Fibroblast of mammary gland (primary cell): ENCODE results near the gene TSC22D1.

Experiments used
- DNase-seq: peaks from one replicate; pipeline ENCODE4 v3.0.0-alpha.2; 2010; ENCODE audit warnings: low read depth
- H3K4me3 ChIP-seq: 2 replicates; pipeline ENCODE4 v1.5.1; 2011; ENCODE audit warnings: low read depth, mild to moderate bottlenecking, low read length, moderate library complexity; ENCODE audit not compliant: control insufficient read depth
- TF ChIP-seq, protein P1 (sequence below): conservative IDR thresholded peaks from 2 replicates; pipeline ENCODE4 v1.5.1; 2011; ENCODE audit warnings: low read depth, low read length, inconsistent platforms; ENCODE audit not compliant: control insufficient read depth, insufficient read depth

Gene TSC22D1

GRCh38 chr13:44393391-44393790 is 182.7 kb downstream of the TSC22D1 start:
- no peak for DNase-seq
- TF ChIP-seq, protein P1, sequence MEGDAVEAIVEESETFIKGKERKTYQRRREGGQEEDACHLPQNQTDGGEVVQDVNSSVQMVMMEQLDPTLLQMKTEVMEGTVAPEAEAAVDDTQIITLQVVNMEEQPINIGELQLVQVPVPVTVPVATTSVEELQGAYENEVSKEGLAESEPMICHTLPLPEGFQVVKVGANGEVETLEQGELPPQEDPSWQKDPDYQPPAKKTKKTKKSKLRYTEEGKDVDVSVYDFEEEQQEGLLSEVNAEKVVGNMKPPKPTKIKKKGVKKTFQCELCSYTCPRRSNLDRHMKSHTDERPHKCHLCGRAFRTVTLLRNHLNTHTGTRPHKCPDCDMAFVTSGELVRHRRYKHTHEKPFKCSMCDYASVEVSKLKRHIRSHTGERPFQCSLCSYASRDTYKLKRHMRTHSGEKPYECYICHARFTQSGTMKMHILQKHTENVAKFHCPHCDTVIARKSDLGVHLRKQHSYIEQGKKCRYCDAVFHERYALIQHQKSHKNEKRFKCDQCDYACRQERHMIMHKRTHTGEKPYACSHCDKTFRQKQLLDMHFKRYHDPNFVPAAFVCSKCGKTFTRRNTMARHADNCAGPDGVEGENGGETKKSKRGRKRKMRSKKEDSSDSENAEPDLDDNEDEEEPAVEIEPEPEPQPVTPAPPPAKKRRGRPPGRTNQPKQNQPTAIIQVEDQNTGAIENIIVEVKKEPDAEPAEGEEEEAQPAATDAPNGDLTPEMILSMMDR: no peak
- no peak overlapping the region for H3K4me3 ChIP-seq

DNA sequence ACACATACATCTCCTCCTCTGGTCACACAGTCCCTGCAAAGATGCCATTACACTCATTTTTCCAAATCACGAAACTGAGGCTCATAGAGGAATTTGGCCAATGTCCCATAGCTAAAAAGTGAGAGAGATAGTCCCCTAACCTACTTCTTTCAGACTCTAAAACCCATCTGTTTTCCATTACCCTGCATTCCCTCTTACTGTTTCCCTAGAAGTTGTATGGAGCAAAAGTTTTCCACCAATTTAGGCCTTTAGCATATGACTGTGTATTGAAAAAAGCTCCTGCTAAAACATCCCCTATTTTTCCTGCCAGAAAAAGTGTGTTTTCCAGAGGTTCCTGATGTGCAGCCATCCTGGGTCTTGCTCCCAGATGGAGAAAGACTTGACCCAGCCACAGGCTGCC is 186.3 kb downstream of the TSC22D1 start:
- no peak for DNase-seq
- no peak overlapping the region for H3K4me3 ChIP-seq
- TF ChIP-seq, protein P1: no peak

GRCh38 chr13:44389060-44389666 is 187.0 kb downstream of the TSC22D1 start:
- no peak overlapping the region for H3K4me3 ChIP-seq
- no peak for DNase-seq
- TF ChIP-seq, protein P1: no peak

DNA sequence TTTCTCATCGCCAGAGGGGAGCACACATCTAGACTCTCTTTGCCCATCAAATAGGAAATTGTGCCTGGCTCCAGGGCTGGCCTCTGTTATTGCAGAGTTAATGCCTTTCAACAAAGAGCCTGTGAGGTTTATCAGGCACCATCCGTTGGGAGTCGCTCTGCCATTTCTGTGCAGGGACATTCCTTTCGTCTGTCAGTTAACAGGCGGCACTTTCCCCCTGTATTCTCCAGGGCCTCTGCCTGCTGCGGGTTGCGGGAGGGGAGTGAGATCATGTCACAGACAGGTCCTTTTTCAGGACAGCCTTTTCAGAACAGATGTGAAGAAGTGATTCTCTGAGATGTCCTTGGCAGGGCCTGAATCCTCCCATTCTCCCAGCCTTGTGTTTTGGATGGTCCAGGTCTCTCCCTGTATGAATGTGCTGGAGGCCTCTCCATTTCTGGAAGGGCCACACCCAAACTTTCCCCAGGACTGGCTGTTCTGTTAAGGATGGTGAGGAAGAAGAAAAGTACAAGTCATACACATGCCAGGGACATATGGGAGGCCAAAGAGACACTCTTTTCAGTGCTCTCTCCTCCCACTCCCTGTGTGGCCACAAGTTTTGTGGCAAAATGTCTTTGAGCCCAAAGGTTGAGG is 187.6 kb downstream of the TSC22D1 start:
- no peak for DNase-seq
- TF ChIP-seq, protein P1: no peak
- H3K4me3 ChIP-seq: no peak overlapping the region

- TF ChIP-seq, protein P1: no peak
- no peak for DNase-seq
- no peak overlapping the region for H3K4me3 ChIP-seq
Measured at GRCh38 chr13:44386913-44387556, 189.1 kb downstream of the TSC22D1 start.

- H3K4me3 ChIP-seq: no peak overlapping the region
- TF ChIP-seq, protein P1: no peak
- no peak for DNase-seq
Measured at GRCh38 chr13:44385847-44386246, 190.3 kb downstream of the TSC22D1 start.
